Parathyroid adenoma (tissue), 2 donors: ENCODE measurements around the gene PAX3.

Experiments
- H2AFZ ChIP-seq: fragments of 300-600 bp; sonication (generic); one replicate; pipeline ENCODE4 v1.7.0; 2017; ENCODE audit warnings: antibody characterized with exemption, mild to moderate bottlenecking
- H3K27ac ChIP-seq: fragments of 300-600 bp; sonication (generic); one replicate; pipeline ENCODE4 v1.7.0; 2017
- H3K27me3 ChIP-seq: fragments of 300-600 bp; sonication (generic); one replicate; pipeline ENCODE4 v1.7.0; 2017; ENCODE audit warnings: low read length; ENCODE audit not compliant: control insufficient read depth, insufficient read depth
- H3K36me3 ChIP-seq: fragments of 300-600 bp; sonication (generic); one replicate; pipeline ENCODE4 v1.7.0; 2017; ENCODE audit warnings: low read length; ENCODE audit not compliant: control insufficient read depth, insufficient read depth
- H3K4me1 ChIP-seq: fragments of 300-600 bp; sonication (generic); one replicate; pipeline ENCODE4 v1.7.0; 2017; ENCODE audit warnings: control low read depth
- H3K4me2 ChIP-seq: fragments of 300-600 bp; sonication (generic); one replicate; pipeline ENCODE4 v1.7.0; 2017; ENCODE audit warnings: low read length
- H3K4me3 ChIP-seq: fragments of 300-600 bp; sonication (generic); one replicate; pipeline ENCODE4 v1.7.0; 2017; ENCODE audit warnings: low read depth, low read length
- H3K79me2 ChIP-seq: fragments of 300-600 bp; sonication (generic); one replicate; pipeline ENCODE4 v1.7.0; 2017; ENCODE audit warnings: control low read depth
- H3K9ac ChIP-seq: fragments of 300-600 bp; sonication (generic); one replicate; pipeline ENCODE4 v1.7.0; 2017; ENCODE audit warnings: mild to moderate bottlenecking
- H3K9me3 ChIP-seq: fragments of 300-600 bp; sonication (generic); one replicate; pipeline ENCODE4 v1.7.0; 2017; ENCODE audit warnings: low read length; ENCODE audit not compliant: control insufficient read depth
- TF ChIP-seq, protein P1 (sequence below): fragments of 300-600 bp; sonication (generic); IDR thresholded peaks from one replicate; pipeline ENCODE4 v1.7.0; 2017; ENCODE audit warnings: antibody characterized with exemption, mild to moderate bottlenecking
- donor health status: primary hyperparathyroidism.

The PAX3 gene

DNA sequence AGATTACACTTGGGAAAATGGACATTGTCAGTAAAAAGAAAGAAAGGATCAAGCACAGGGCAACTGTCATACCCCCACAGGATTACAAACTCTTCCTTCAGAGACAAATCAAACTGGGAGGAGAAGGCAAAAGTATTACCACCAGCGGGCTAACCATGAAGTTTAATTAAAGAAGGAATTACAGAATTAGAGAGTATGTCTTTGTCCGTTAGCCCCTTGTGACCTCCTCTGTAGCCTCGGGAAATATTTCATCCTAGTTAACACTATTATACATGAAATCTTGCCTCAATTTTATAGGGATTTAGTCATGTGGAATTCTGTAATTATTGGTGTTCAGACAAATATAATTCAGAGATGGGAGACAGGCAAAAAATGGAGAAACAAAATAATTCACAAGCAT is 60.7 kb downstream of the PAX3 start:
- no peak overlapping the region for H3K27ac ChIP-seq
- H3K4me1 ChIP-seq: no peaks in the 10 kb centered on the region
- H3K4me2 ChIP-seq: no peak overlapping the region
- H3K9ac ChIP-seq: no peak overlapping the region
- no peak overlapping the region for H3K4me3 ChIP-seq
- H2AFZ ChIP-seq: no peak overlapping the region
- TF ChIP-seq, protein P1, sequence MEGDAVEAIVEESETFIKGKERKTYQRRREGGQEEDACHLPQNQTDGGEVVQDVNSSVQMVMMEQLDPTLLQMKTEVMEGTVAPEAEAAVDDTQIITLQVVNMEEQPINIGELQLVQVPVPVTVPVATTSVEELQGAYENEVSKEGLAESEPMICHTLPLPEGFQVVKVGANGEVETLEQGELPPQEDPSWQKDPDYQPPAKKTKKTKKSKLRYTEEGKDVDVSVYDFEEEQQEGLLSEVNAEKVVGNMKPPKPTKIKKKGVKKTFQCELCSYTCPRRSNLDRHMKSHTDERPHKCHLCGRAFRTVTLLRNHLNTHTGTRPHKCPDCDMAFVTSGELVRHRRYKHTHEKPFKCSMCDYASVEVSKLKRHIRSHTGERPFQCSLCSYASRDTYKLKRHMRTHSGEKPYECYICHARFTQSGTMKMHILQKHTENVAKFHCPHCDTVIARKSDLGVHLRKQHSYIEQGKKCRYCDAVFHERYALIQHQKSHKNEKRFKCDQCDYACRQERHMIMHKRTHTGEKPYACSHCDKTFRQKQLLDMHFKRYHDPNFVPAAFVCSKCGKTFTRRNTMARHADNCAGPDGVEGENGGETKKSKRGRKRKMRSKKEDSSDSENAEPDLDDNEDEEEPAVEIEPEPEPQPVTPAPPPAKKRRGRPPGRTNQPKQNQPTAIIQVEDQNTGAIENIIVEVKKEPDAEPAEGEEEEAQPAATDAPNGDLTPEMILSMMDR: no peak
- H3K36me3 ChIP-seq: no peaks in the 10 kb centered on the region
- no peaks in the 10 kb centered on the region for H3K27me3 ChIP-seq
- H3K79me2 ChIP-seq: no peaks in the 10 kb centered on the region
- no peaks in the 10 kb centered on the region for H3K9me3 ChIP-seq

- Histone ChIP-seq H3K79me2 (no peaks in the 10 kb centered on the region), H3K4me2 (no peak overlapping the region), H3K4me1 (no peaks in the 10 kb centered on the region), H3K9me3 (no peaks in the 10 kb centered on the region), H3K4me3 (no peak overlapping the region), H3K36me3 (no peaks in the 10 kb centered on the region), H3K27ac (no peak overlapping the region), H3K27me3 (no peaks in the 10 kb centered on the region), H3K9ac (no peak overlapping the region), H2AFZ (no peak overlapping the region)
- TF ChIP-seq, protein P1: no peak
These were observed 66.0 kb downstream of the PAX3 start for GRCh38 chr2:222232839-222233238.

- Histone ChIP-seq H3K4me2 (no peak overlapping the region), H3K9ac (no peak overlapping the region), H2AFZ (no peak overlapping the region), H3K27ac (no peak overlapping the region), H3K27me3 (no peaks in the 10 kb centered on the region), H3K9me3 (no peaks in the 10 kb centered on the region), H3K36me3 (no peaks in the 10 kb centered on the region), H3K4me3 (no peak overlapping the region), H3K4me1 (no peaks in the 10 kb centered on the region), H3K79me2 (no peaks in the 10 kb centered on the region)
- TF ChIP-seq, protein P1: no peak
These were observed 66.4 kb downstream of the PAX3 start for GRCh38 chr2:222232372-222232771.

GRCh38 chr2:222228054-222228453 is 70.7 kb downstream of the PAX3 start:
- no peak overlapping the region for H2AFZ ChIP-seq
- no peaks in the 10 kb centered on the region for H3K9me3 ChIP-seq
- no peaks in the 10 kb centered on the region for H3K79me2 ChIP-seq
- H3K4me1 ChIP-seq: no peaks in the 10 kb centered on the region
- no peak overlapping the region for H3K27ac ChIP-seq
- H3K36me3 ChIP-seq: no peaks in the 10 kb centered on the region
- TF ChIP-seq, protein P1: no peak
- no peak overlapping the region for H3K4me3 ChIP-seq
- no peak overlapping the region for H3K9ac ChIP-seq
- H3K4me2 ChIP-seq: no peak overlapping the region
- H3K27me3 ChIP-seq: no peaks in the 10 kb centered on the region

GRCh38 chr2:222218786-222219185 is 80.0 kb downstream of the PAX3 start:
- Histone ChIP-seq H3K9me3 (no peaks in the 10 kb centered on the region), H3K4me3 (no peak overlapping the region), H3K27ac (no peak overlapping the region), H3K36me3 (no peaks in the 10 kb centered on the region), H3K4me2 (no peak overlapping the region), H2AFZ (no peak overlapping the region), H3K79me2 (no peaks in the 10 kb centered on the region), H3K4me1 (no peaks in the 10 kb centered on the region), H3K9ac (no peak overlapping the region), H3K27me3 (no peaks in the 10 kb centered on the region)
- TF ChIP-seq, protein P1: no peak
